GM06990 (cell line): ENCODE results near the gene UBA6.

ENCODE experiments used
- DNase-seq: peaks from one replicate; pipeline ENCODE4 v3.0.0-alpha.2; 2011; ENCODE audit not compliant: insufficient read length; ENCODE audit errors: extremely low read depth
- H3K27me3 ChIP-seq: replicated peaks from 2 replicates; pipeline ENCODE4 v1.6.0; 2011; ENCODE audit warnings: low read length; ENCODE audit not compliant: control insufficient read depth, insufficient read depth
- H3K36me3 ChIP-seq: 2 replicates; pipeline ENCODE4 v1.5.1; 2011; ENCODE audit warnings: low read length; ENCODE audit not compliant: control insufficient read depth, insufficient read depth
- H3K4me3 ChIP-seq: replicated peaks from 2 replicates; pipeline ENCODE4 v1.5.1; 2011; ENCODE audit warnings: low read depth, mild to moderate bottlenecking, control low read depth, low read length
- CTCF ChIP-seq: IDR thresholded peaks from 2 replicates; pipeline ENCODE4 v1.5.1; 2011; ENCODE audit warnings: low read length, control low read depth, mild to moderate bottlenecking, inconsistent platforms; ENCODE audit not compliant: insufficient read depth, poor library complexity, severe bottlenecking

Gene UBA6

GRCh38 chr4:67680581-67681222 lies 20.3 kb downstream of the UBA6 start:
- TF ChIP-seq CTCF: no peak

DNA sequence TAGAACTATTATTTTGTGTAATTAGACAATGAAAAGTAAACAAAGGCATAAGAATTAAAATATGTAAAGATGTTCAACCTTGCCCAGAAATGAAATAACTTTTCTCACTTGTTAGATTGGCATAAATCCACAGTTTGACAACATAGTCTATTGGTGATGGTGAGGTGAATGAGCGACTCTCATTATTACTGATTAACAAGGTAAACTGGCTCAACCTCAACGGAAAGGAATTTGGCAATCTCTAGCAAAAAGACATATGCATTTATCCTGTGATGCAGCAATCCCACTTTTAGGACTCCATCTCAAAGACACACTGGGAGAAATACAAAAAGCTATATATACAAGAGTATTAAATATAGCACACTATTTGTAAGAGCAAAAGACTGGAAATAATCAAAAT lies 22.3 kb downstream of the UBA6 start:
- Histone ChIP-seq H3K36me3 (peaks cover 8% of the 10 kb centered on the region), H3K4me3 (no peak overlapping the region), H3K27me3 (no peaks in the 10 kb centered on the region)
- no peak for DNase-seq
- TF ChIP-seq CTCF: no peak

More at GRCh38 chr4:67680581-67681222, 20.3 kb downstream of the UBA6 start:
- no peaks in the 10 kb centered on the region for H3K27me3 ChIP-seq
- no peak for DNase-seq
- peaks cover 6% of the 10 kb centered on the region for H3K36me3 ChIP-seq
- H3K4me3 ChIP-seq: no peak overlapping the region

DNA sequence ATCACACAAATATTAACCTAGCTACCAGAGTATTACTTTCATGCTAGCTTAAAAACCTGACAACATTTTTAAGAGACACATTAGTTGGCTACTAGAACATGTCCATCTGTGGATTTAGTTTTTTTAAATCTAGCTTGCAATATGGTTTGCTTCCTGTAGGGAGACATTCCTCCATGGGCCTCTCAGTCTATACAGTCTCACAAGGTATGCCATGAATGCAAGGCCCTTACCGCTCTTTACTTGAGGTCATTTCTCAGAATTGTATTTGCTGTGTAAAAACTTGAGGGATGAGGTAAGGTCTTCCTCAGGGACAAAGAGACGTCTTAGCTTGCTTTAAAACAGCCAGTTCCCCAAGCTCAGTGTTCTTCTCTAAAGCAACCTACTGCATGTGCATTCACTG lies 26.9 kb downstream of the UBA6 start:
- H3K36me3 ChIP-seq: peaks cover 4% of the 10 kb centered on the region
- H3K4me3 ChIP-seq: no peak overlapping the region
- DNase-seq: no peak
- peak; percentile 2 for TF ChIP-seq CTCF
- no peaks in the 10 kb centered on the region for H3K27me3 ChIP-seq

GRCh38 chr4:67668315-67668714 lies 32.6 kb downstream of the UBA6 start:
- TF ChIP-seq CTCF: no peak
- DNase-seq: no peak
- Histone ChIP-seq H3K36me3 (peaks cover 2% of the 10 kb centered on the region), H3K27me3 (no peaks in the 10 kb centered on the region), H3K4me3 (no peak overlapping the region)

- Histone ChIP-seq H3K27me3 (no peaks in the 10 kb centered on the region), H3K36me3 (peaks cover 17% of the 10 kb centered on the region), H3K4me3 (no peak overlapping the region)
- peak; percentile 10 for DNase-seq
- TF ChIP-seq CTCF: no peak
These were observed 40.5 kb downstream of the UBA6 start for GRCh38 chr4:67660418-67660817.

- TF ChIP-seq CTCF: no peak
- peaks cover 17% of the 10 kb centered on the region for H3K36me3 ChIP-seq
- DNase-seq: no peak
- no peak overlapping the region for H3K4me3 ChIP-seq
- no peaks in the 10 kb centered on the region for H3K27me3 ChIP-seq
These were observed 41.9 kb downstream of the UBA6 start for GRCh38 chr4:67659065-67659464.
